ENCODE data around the gene HIP1R. TPM values are rescaled to one million over a fixed set of nuclear protein-coding genes. Genes with fewer than 3 reads are reported as not detected.

HIP1R gene
- total RNA-seq, 2 donors from 2014 or later = 12.8 to 19.3 TPM

- intact Hi-C loops (cut with DNase I) = no loop called here
- peak; percentile 48 for DNase-seq (ENCODE audit: low spot score)
These were observed 9.2 kb upstream of the HIP1R start for GRCh38 chr12:122825773-122826724.

- intact Hi-C loops (cut with DNase I) = no loop called here
- DNase-seq (ENCODE audit: low spot score) = no peak
These were observed 8.0 kb upstream of the HIP1R start for GRCh38 chr12:122827258-122827657.

GRCh38 chr12:122830517-122831214 is 4.6 kb upstream of the HIP1R start:
- intact Hi-C loops (cut with DNase I) = no loop called here
- peak; percentile 61 for DNase-seq (ENCODE audit: low spot score)

GRCh38 chr12:122834104-122834920 is 945 bp upstream of the HIP1R start:
- peak; percentile 83 for DNase-seq (ENCODE audit: low spot score)
- intact Hi-C loops (cut with DNase I) = no loop called here

GRCh38 chr12:122835750-122836026 is 431 bp downstream of the HIP1R start:
- intact Hi-C loops (cut with DNase I) = no loop called here
- peak; percentile 72 for DNase-seq (ENCODE audit: low spot score)

GRCh38 chr12:122836027-122836921 is 1.0 kb downstream of the HIP1R start:
- intact Hi-C loops (cut with DNase I) = no loop called here
- DNase-seq (ENCODE audit: low spot score) = peak; percentile 4

GRCh38 chr12:122837306-122838265 is 2.3 kb downstream of the HIP1R start:
- intact Hi-C loops (cut with DNase I) = no loop called here
- peak; percentile 29 for DNase-seq (ENCODE audit: low spot score)

- DNase-seq (ENCODE audit: low spot score) = no peak
- intact Hi-C loops (cut with DNase I) = no loop called here
These were observed 3.6 kb downstream of the HIP1R start for GRCh38 chr12:122838841-122839240.

- intact Hi-C loops (cut with DNase I) = no loop called here
These were observed 4.8 kb downstream of the HIP1R start for GRCh38 chr12:122839907-122840554.

GRCh38 chr12:122840580-122841513 is 5.6 kb downstream of the HIP1R start:
- peak; percentile 72 for DNase-seq (ENCODE audit: low spot score)

More at GRCh38 chr12:122839907-122840554, 4.8 kb downstream of the HIP1R start:
- no peak for DNase-seq (ENCODE audit: low spot score)

GRCh38 chr12:122841544-122842321 is 6.5 kb downstream of the HIP1R start:
- DNase-seq (ENCODE audit: low spot score) = no peak
- intact Hi-C loops (cut with DNase I) = no loop called here

More at GRCh38 chr12:122840580-122841513, 5.6 kb downstream of the HIP1R start:
- intact Hi-C loops (cut with DNase I) = no loop called here

- peak; percentile 77 for DNase-seq (ENCODE audit: low spot score)
- intact Hi-C loops (cut with DNase I) = no loop called here
These were observed 7.5 kb downstream of the HIP1R start for GRCh38 chr12:122842505-122843405.

GRCh38 chr12:122843455-122843854 is 8.2 kb downstream of the HIP1R start:
- peak; percentile 60 for DNase-seq (ENCODE audit: low spot score)
- intact Hi-C loops (cut with DNase I) = no loop called here

GRCh38 chr12:122844366-122844971 is 9.2 kb downstream of the HIP1R start:
- intact Hi-C loops (cut with DNase I) = no loop called here
- peak; percentile 59 for DNase-seq (ENCODE audit: low spot score)

Data from posterior vena cava (tissue), 2 donors.